ENCODE results near the gene SAMD3.
"Not testable (repeated sequence)": the region's sequence is repeated elsewhere in the genome, so short reads cannot be mapped to it uniquely, and the experiment has no call there.

SAMD3 gene

GRCh38 chr6:130152908-130153510, 69.7 kb downstream of the SAMD3 start:
- no peak for DNase-seq (ENCODE audit: low spot score in 2 of 2)
- H3K27me3 ChIP-seq (ENCODE audit: low read depth): no peaks in the 10 kb centered on the region
- no peaks in the 10 kb centered on the region for H3K9me3 ChIP-seq
- no peak overlapping the region for H3K4me3 ChIP-seq
- in situ Hi-C loops (cut with MboI; ENCODE audit: low sequenced_read_pairs): no loop called here
- no peaks in the 10 kb centered on the region for H3K4me1 ChIP-seq
- no peaks in the 10 kb centered on the region for H3K36me3 ChIP-seq (replicated peaks)

DNA sequence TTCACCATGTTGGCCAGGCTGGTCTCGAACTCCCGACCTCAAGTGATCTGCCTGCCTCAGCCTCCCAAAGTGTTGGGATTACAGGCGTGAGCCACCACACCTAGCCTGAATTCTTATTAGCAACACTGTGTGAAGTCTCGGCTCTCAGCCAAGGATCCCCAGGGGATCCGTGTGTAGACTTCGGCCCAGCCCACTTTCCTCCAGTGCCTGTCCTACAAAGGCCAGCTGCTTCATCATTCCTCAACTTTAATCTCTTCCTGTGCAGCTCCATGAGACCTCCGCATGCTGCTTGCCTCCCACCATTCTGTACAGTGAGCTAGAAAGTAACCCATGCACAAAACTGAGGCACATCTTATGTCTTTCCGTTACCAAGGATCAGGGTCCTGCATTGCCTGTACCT, 71.8 kb downstream of the SAMD3 start:
- H3K4me1 ChIP-seq: no peaks in the 10 kb centered on the region
- in situ Hi-C loops (cut with MboI; ENCODE audit: low sequenced_read_pairs): no loop called here
- H3K36me3 ChIP-seq (replicated peaks): no peaks in the 10 kb centered on the region
- no peaks in the 10 kb centered on the region for H3K9me3 ChIP-seq
- H3K4me3 ChIP-seq: no peak overlapping the region
- H3K27me3 ChIP-seq (ENCODE audit: low read depth): no peaks in the 10 kb centered on the region
- DNase-seq (ENCODE audit: low spot score in 2 of 2): no peak

DNA sequence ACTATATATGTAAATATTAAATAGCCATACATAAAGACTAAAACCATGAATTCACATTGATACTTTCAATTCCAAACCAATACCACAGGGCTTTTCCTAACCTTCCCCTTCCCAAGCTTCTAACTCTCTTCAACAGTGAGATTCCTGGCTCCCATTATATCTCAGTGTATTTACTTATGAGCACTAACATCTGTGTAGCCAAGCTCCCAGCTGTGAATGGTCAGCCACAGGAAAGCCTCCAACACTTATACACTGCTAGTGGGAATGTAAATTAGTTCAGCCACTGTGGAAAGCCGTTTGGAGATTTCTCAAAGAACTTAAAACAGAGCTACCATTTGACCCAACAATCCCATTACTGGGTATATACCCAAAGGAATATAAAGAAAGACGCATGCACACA, 73.7 kb downstream of the SAMD3 start:
- H3K9me3 ChIP-seq; H3K4me1 ChIP-seq; DNase-seq (ENCODE audit: low spot score in 2 of 2); in situ Hi-C loops (cut with MboI; ENCODE audit: low sequenced_read_pairs); H3K36me3 ChIP-seq (replicated peaks); H3K4me3 ChIP-seq; H3K27me3 ChIP-seq (ENCODE audit: low read depth): not testable (repeated sequence)

- Histone ChIP-seq H3K4me1 (no peaks in the 10 kb centered on the region), H3K9me3 (no peaks in the 10 kb centered on the region), H3K36me3 (replicated peaks) (no peaks in the 10 kb centered on the region), H3K27me3 (ENCODE audit: low read depth) (no peaks in the 10 kb centered on the region), H3K4me3 (no peak overlapping the region)
- peak in 1 of 2 experiments; percentile 32 for DNase-seq (ENCODE audit: low spot score in 2 of 2)
- in situ Hi-C loops (cut with MboI; ENCODE audit: low sequenced_read_pairs): no loop called here
These were observed 74.6 kb downstream of the SAMD3 start for GRCh38 chr6:130148181-130148580.

GRCh38 chr6:130147111-130147510, 75.6 kb downstream of the SAMD3 start:
- DNase-seq (ENCODE audit: low spot score in 2 of 2): no peak
- H3K27me3 ChIP-seq (ENCODE audit: low read depth): no peaks in the 10 kb centered on the region
- no peaks in the 10 kb centered on the region for H3K4me1 ChIP-seq
- no peaks in the 10 kb centered on the region for H3K36me3 ChIP-seq (replicated peaks)
- H3K9me3 ChIP-seq: no peaks in the 10 kb centered on the region
- no peak overlapping the region for H3K4me3 ChIP-seq
- in situ Hi-C loops (cut with MboI; ENCODE audit: low sequenced_read_pairs): no loop called here

GRCh38 chr6:130143709-130144108, 79.0 kb downstream of the SAMD3 start:
- Histone ChIP-seq H3K9me3 (no peaks in the 10 kb centered on the region), H3K36me3 (replicated peaks) (no peaks in the 10 kb centered on the region), H3K27me3 (ENCODE audit: low read depth) (no peaks in the 10 kb centered on the region), H3K4me1 (no peaks in the 10 kb centered on the region), H3K4me3 (no peak overlapping the region)
- no peak for DNase-seq (ENCODE audit: low spot score in 2 of 2)
- in situ Hi-C loops (cut with MboI; ENCODE audit: low sequenced_read_pairs): no loop called here

DNA sequence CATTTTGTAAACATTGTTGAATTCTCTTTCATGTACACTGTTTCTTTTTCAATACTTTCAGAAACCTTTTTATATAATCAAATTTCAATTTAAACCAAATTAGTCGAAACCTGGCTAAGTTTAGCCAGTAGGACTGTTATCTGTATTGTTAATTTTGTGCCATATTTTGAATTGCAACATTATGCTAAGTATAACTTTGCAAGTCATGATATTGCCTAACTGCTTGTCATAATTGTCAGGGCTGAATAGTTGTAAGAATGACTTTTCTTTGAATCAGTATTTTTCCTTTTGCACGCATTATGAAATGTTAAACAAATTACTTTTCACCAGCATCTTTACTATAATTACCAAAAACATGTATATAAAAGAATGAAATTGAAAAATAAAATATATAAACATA, 82.7 kb downstream of the SAMD3 start:
- H3K4me1 ChIP-seq: no peaks in the 10 kb centered on the region
- H3K27me3 ChIP-seq (ENCODE audit: low read depth): no peaks in the 10 kb centered on the region
- no peak for DNase-seq (ENCODE audit: low spot score in 2 of 2)
- in situ Hi-C loops (cut with MboI; ENCODE audit: low sequenced_read_pairs): no loop called here
- no peaks in the 10 kb centered on the region for H3K9me3 ChIP-seq
- no peak overlapping the region for H3K4me3 ChIP-seq
- no peaks in the 10 kb centered on the region for H3K36me3 ChIP-seq (replicated peaks)

DNA sequence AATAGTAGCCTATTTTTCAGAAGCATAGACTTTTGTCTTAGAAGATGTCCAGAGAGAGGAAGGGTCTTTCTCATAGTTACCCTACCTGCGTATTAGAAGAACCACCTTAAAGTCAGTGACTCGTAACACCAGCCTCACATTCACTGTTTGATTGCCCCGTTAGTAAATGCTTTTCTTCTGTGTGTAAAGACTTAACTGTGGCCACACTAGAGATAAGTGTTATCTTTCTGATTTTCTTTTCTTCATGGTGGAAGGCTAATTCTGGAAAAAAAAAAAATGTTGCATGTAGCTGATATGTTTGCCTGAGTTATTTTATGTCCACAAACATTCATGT, 83.9 kb downstream of the SAMD3 start:
- in situ Hi-C loops (cut with MboI; ENCODE audit: low sequenced_read_pairs): no loop called here
- Histone ChIP-seq H3K9me3 (no peaks in the 10 kb centered on the region), H3K27me3 (ENCODE audit: low read depth) (no peaks in the 10 kb centered on the region), H3K4me3 (no peak overlapping the region), H3K36me3 (replicated peaks) (no peaks in the 10 kb centered on the region), H3K4me1 (no peaks in the 10 kb centered on the region)
- DNase-seq (ENCODE audit: low spot score in 2 of 2): no peak

DNA sequence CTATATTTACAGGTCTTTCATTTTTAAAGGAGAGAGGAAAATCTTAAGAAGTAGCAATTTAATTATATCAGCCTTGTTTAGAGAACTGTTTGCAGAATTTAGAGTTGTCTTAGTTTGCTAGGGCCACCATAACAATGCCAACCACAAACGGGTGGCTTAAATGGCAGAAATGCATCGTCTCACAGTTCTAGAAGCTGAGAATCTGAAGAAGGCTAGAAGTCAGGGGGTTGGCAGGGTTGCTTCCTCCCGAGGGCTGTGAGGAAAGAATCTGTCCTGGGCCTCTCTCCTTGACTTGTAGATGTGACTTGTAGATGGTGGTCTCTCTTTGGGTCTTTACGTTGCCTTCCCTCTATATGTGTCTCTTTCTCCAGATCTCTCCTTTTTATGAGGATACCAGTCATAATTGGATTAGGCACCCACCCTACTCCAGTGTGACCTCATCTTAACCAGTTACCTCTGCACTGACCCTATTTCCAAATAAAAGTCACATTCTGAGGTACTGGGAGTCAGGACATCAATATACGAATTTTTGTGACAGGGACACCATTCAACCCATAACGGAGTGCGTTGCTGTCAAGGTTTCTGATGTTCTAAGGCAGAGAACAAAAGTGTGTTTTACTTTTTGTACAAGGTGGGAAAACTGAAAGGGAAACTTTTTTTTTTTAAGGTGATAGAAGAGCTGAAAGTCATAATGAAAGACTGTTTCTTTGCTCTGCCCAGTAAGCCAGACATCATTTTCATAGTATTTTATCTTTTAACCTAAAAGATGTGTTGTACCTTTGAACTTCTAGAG, 84.4 kb downstream of the SAMD3 start:
- no peaks in the 10 kb centered on the region for H3K9me3 ChIP-seq
- no peak for DNase-seq (ENCODE audit: low spot score in 2 of 2)
- no peaks in the 10 kb centered on the region for H3K4me1 ChIP-seq
- H3K27me3 ChIP-seq (ENCODE audit: low read depth): no peaks in the 10 kb centered on the region
- no peak overlapping the region for H3K4me3 ChIP-seq
- in situ Hi-C loops (cut with MboI; ENCODE audit: low sequenced_read_pairs): no loop called here
- H3K36me3 ChIP-seq (replicated peaks): no peaks in the 10 kb centered on the region

GRCh38 chr6:130136798-130137197, 86.0 kb downstream of the SAMD3 start:
- Histone ChIP-seq H3K9me3 (no peaks in the 10 kb centered on the region), H3K36me3 (replicated peaks) (no peaks in the 10 kb centered on the region), H3K4me1 (peaks cover 3% of the 10 kb centered on the region; the same call in 1 of the 2 replicates), H3K27me3 (ENCODE audit: low read depth) (no peaks in the 10 kb centered on the region), H3K4me3 (no peak overlapping the region)
- in situ Hi-C loops (cut with MboI; ENCODE audit: low sequenced_read_pairs): no loop called here
- DNase-seq (ENCODE audit: low spot score in 2 of 2): no peak

- no peaks in the 10 kb centered on the region for H3K36me3 ChIP-seq (replicated peaks)
These were observed 88.2 kb downstream of the SAMD3 start for GRCh38 chr6:130134582-130134981.

GRCh38 chr6:130132286-130132701, 90.5 kb downstream of the SAMD3 start:
- in situ Hi-C loops (cut with MboI; ENCODE audit: low sequenced_read_pairs): no loop called here
- no peak overlapping the region for H3K4me3 ChIP-seq
- H3K36me3 ChIP-seq (replicated peaks): no peaks in the 10 kb centered on the region
- H3K4me1 ChIP-seq: peaks cover 15% of the 10 kb centered on the region
- no peaks in the 10 kb centered on the region for H3K9me3 ChIP-seq
- H3K27me3 ChIP-seq (ENCODE audit: low read depth): no peaks in the 10 kb centered on the region
- no peak for DNase-seq (ENCODE audit: low spot score in 2 of 2)

More at GRCh38 chr6:130134582-130134981, 88.2 kb downstream of the SAMD3 start:
- Histone ChIP-seq H3K4me3 (no peak overlapping the region), H3K4me1 (peaks cover 7% of the 10 kb centered on the region; the same call in 1 of the 2 replicates), H3K9me3 (no peaks in the 10 kb centered on the region), H3K27me3 (ENCODE audit: low read depth) (no peaks in the 10 kb centered on the region)
- no peak for DNase-seq (ENCODE audit: low spot score in 2 of 2)
- in situ Hi-C loops (cut with MboI; ENCODE audit: low sequenced_read_pairs): no loop called here

- DNase-seq (ENCODE audit: low spot score in 2 of 2): no peak
- Histone ChIP-seq H3K4me3 (no peak overlapping the region), H3K27me3 (ENCODE audit: low read depth) (no peaks in the 10 kb centered on the region), H3K36me3 (replicated peaks) (no peaks in the 10 kb centered on the region), H3K9me3 (no peaks in the 10 kb centered on the region), H3K4me1 (peaks cover 20% of the 10 kb centered on the region)
- in situ Hi-C loops (cut with MboI; ENCODE audit: low sequenced_read_pairs): no loop called here
These were observed 92.9 kb downstream of the SAMD3 start for GRCh38 chr6:130129762-130130246.

- no peak for DNase-seq (ENCODE audit: low spot score in 2 of 2)
- no peak overlapping the region for H3K4me3 ChIP-seq
- H3K4me1 ChIP-seq: peaks cover 20% of the 10 kb centered on the region
- in situ Hi-C loops (cut with MboI; ENCODE audit: low sequenced_read_pairs): no loop called here
- H3K27me3 ChIP-seq (ENCODE audit: low read depth): no peaks in the 10 kb centered on the region
- no peaks in the 10 kb centered on the region for H3K36me3 ChIP-seq (replicated peaks)
- no peaks in the 10 kb centered on the region for H3K9me3 ChIP-seq
These were observed 94.4 kb downstream of the SAMD3 start for GRCh38 chr6:130128326-130128725.

All from HAP-1 (cell line).